Embryonic facial prominence (tissue), 1 donor: ENCODE data around the gene SMOC2.
A peak's percentile ranks its signal among the peaks of the same experiment; 100 is the strongest.

ENCODE experiments used
- DNase-seq: peaks from one replicate; pipeline ENCODE4 v3.0.0-alpha.2; 2016; ENCODE audit errors: extremely low spot score

The SMOC2 gene

GRCh38 chr6:168415098-168415992, 25.6 kb upstream of the SMOC2 start:
- DNase-seq: peak; percentile 13

GRCh38 chr6:168415993-168416530, 24.9 kb upstream of the SMOC2 start:
- DNase-seq: no peak

- DNase-seq: no peak
Measured at GRCh38 chr6:168416531-168416930, 24.5 kb upstream of the SMOC2 start.

GRCh38 chr6:168417191-168417590, 23.8 kb upstream of the SMOC2 start:
- DNase-seq: no peak

- no peak for DNase-seq
Measured at GRCh38 chr6:168417679-168418557, 23.1 kb upstream of the SMOC2 start.

- DNase-seq: no peak
Measured at GRCh38 chr6:168418711-168419121, 22.3 kb upstream of the SMOC2 start.

GRCh38 chr6:168419569-168419968, 21.4 kb upstream of the SMOC2 start:
- no peak for DNase-seq

GRCh38 chr6:168420084-168420483, 20.9 kb upstream of the SMOC2 start:
- DNase-seq: no peak

GRCh38 chr6:168420706-168421105, 20.3 kb upstream of the SMOC2 start:
- no peak for DNase-seq

GRCh38 chr6:168427184-168427583, 13.8 kb upstream of the SMOC2 start:
- DNase-seq: no peak

GRCh38 chr6:168428052-168428826, 12.7 kb upstream of the SMOC2 start:
- DNase-seq: no peak

GRCh38 chr6:168428863-168429262, 12.1 kb upstream of the SMOC2 start:
- no peak for DNase-seq

GRCh38 chr6:168432196-168432595, 8.8 kb upstream of the SMOC2 start:
- DNase-seq: no peak

GRCh38 chr6:168433898-168434297, 7.1 kb upstream of the SMOC2 start:
- DNase-seq: no peak

- no peak for DNase-seq
Measured at GRCh38 chr6:168434505-168434904, 6.5 kb upstream of the SMOC2 start.

GRCh38 chr6:168437751-168438150, 3.2 kb upstream of the SMOC2 start:
- no peak for DNase-seq

- DNase-seq: no peak
Measured at GRCh38 chr6:168438783-168439520, 2.0 kb upstream of the SMOC2 start.

GRCh38 chr6:168439794-168440450, 1.1 kb upstream of the SMOC2 start:
- no peak for DNase-seq

GRCh38 chr6:168441434-168442391, 729 bp downstream of the SMOC2 start:
- no peak for DNase-seq
